Stimulated activated CD8-positive, alpha-beta memory T cell treated with anti-CD3 and anti-CD28 coated beads, Interleukin-4, amount 100 ng/mL, for 24 hours (primary cell): ENCODE results near the gene KATNB1.
"Not testable (repeated sequence)": the region's sequence is repeated elsewhere in the genome, so short reads cannot be mapped to it uniquely, and the experiment has no call there.

ENCODE experiments used
- DNase-seq: peaks from one replicate; pipeline ENCODE4 v3.0.0-alpha.2; 2020; ENCODE audit warnings: low read depth

The KATNB1 gene

GRCh38 chr16:57726433-57726947 is 9.1 kb upstream of the KATNB1 start:
- no peak for DNase-seq

- no peak for DNase-seq
Measured at GRCh38 chr16:57727610-57728009, 8.0 kb upstream of the KATNB1 start.

GRCh38 chr16:57728336-57729181 is 7.0 kb upstream of the KATNB1 start:
- DNase-seq, result no peak

GRCh38 chr16:57729182-57729484 is 6.4 kb upstream of the KATNB1 start:
- DNase-seq, result no peak

GRCh38 chr16:57729852-57730251 is 5.7 kb upstream of the KATNB1 start:
- DNase-seq, result not testable (repeated sequence)

- no peak for DNase-seq
Measured at GRCh38 chr16:57730771-57731730, 4.5 kb upstream of the KATNB1 start.

DNA sequence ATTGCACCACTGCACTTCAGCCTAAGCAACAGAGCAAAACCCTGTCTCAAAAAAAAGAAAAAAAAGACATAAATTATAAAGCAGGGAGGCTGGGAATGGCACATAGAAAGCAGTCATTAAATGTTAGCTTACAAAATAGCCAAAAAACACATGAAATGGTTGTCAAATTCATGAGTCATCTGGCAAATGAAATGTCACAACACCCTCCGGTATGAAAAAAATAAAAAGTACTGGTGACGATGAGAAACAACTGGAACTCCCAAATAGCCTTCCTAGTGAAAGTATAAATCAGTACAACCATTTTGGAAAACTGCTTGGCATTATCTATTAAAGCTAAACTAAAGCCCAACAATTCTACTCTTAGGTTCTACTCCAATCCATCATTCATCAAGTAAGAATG is 3.5 kb upstream of the KATNB1 start:
- DNase-seq, result no peak

DNA sequence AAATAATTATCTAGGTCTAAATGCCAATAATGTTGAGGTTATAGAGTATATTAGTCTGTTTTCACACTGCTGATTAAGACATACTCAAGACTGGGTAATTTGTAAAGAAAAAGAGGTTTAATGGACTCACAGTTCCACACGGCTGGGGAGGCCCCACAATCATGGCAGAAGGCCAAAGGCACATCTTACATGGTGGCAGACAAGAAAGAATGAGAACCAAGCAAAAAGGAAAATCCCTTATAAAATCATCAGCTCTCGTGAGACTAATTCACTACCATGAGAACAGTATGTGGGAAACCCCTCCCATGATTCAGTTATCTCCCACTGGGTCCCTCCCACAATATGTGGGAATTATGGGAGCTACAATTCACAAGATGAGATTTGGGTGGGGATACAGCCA is 2.9 kb upstream of the KATNB1 start:
- no peak for DNase-seq

- DNase-seq, result no peak
Measured at GRCh38 chr16:57734308-57734924, 1.2 kb upstream of the KATNB1 start.

GRCh38 chr16:57734925-57735754 is 430 bp upstream of the KATNB1 start:
- DNase-seq, result peak; percentile 96

GRCh38 chr16:57736419-57737351 is 1.1 kb downstream of the KATNB1 start:
- DNase-seq, result peak; percentile 21

DNA sequence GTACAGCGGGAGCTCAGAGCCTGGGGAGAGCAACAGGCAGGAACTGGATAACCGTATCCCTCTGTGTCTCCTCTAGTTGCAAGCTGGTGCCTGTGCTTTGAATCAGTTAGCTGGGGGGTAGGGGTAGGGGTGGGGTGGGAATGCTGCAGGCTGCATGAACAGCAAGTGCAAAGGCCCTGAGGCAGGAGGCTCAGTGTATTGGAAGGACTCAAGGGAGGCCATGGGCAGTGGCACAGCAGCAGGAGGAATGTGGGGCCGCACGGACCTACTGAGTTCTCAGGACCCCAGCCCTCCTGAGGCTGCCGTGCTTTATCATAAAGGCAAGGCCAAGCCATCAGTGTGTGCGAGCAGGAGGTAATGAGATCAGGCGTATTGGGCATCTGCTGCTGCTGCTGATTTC is 3.3 kb downstream of the KATNB1 start:
- no peak for DNase-seq

GRCh38 chr16:57739756-57740422 is 4.3 kb downstream of the KATNB1 start:
- DNase-seq, result no peak

- no peak for DNase-seq
Measured at GRCh38 chr16:57740423-57741071, 5.0 kb downstream of the KATNB1 start.

- DNase-seq, result no peak
Measured at GRCh38 chr16:57741660-57742191, 6.2 kb downstream of the KATNB1 start.

GRCh38 chr16:57742543-57742942 is 7.0 kb downstream of the KATNB1 start:
- no peak for DNase-seq

- DNase-seq, result no peak
Measured at GRCh38 chr16:57743458-57743857, 7.9 kb downstream of the KATNB1 start.

GRCh38 chr16:57743886-57744641 is 8.5 kb downstream of the KATNB1 start:
- DNase-seq, result no peak

- DNase-seq, result no peak
Measured at GRCh38 chr16:57744642-57744903, 9.0 kb downstream of the KATNB1 start.
